HG02610 (cell line): Measurements from ENCODE around the gene CNST.

Source experiments
- ATAC-seq: cut with Tn5 transposase; IDR thresholded peaks from one replicate; pipeline ENCODE4 v1.9.1; 2021; ENCODE audit warnings: mild to moderate bottlenecking, moderate library complexity; ENCODE audit not compliant: unreplicated experiment

Gene CNST

GRCh38 chr1:246566128-246566812 is at the start of gene CNST, which contains the start of gene TFB2M:
Gene CNST, plus strand, starts transcription at chr1:246566456. Its CDS starts 25,107 bp downstream, at chr1:246591563.
Gene TFB2M, minus strand, starts transcription at chr1:246566261. Its CDS starts 123 bp downstream, at chr1:246566138.
- peak; percentile 94 for ATAC-seq

DNA sequence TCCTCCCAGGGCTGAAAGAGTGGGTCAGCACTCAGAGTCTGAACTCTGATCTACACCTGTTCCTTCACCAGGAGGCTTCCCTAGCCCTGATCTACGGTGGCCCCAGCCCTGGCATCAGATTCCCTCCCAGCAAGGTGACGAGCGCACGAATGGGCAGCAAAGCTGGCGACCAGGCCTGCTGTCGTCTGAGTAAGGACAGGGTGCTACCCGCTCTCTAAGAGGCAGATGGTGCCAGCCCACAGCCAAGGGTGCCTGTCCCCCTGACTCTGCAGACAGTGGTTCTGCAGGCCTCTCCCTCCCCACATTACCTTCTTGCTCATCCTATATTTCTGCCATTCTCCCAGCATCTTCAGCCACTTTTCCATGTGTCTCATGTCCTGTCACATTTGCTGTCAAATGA is 48.9 kb upstream of the CNST start:
- no peak for ATAC-seq

DNA sequence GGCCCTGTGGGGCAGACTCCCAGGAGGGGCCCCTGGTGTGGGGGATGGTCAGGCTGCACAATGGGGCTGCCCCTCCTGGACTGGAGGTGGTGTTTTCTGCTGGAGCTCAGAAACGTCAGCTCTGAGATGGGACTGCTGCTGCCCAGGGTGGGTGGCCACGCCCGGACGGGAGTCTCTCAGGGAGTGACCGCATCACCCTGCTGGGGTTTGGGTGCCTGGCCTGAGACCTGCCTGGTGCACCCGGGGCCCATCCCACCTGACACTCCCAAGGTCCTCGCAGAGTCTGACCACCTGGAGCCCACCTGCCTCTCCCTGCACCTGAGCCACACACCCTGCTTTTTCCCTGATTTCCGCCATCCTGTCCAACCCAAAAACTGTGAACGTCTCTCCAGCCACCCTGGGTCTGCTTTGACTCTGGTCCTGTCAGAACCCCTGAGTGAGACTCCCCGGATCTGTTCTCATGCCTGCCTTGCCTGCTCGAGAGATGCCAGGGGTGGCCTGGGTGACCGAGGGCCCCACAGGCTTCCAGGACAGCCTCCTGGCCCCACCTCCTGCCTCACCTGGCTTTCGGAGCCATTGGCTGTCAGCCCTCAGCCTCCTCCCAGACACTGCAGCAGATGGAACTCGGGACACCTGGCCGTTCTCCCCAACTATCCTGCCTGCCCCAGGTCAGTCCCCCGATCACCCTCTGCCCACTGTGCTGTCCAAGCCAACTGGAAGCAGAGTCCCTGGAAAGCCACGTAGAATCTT is 47.6 kb upstream of the CNST start:
- no peak for ATAC-seq

- no peak for ATAC-seq
Observed at GRCh38 chr1:246519514-246519913, 46.7 kb upstream of the CNST start.

DNA sequence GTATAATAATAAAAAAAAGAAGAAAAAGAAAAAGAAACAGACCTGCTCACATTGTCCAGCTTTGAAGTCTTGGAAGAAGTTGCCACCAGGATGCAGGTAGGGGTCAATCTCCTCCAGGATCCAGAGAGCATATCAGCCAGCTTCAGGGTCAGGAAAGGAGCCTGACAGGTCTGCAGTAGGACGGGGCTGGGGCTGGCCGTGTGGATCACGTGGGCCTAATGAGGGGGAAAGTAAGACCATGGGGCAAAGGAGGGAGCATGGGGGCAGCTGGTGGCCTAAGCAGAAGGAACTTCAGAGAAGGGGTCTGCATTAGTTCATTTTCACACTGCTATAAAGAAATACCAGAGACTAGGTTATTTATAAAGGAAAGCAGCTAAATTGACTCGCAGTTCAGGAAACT is 39.9 kb upstream of the CNST start:
- no peak for ATAC-seq

GRCh38 chr1:246526915-246527314 is 39.3 kb upstream of the CNST start:
- no peak for ATAC-seq

DNA sequence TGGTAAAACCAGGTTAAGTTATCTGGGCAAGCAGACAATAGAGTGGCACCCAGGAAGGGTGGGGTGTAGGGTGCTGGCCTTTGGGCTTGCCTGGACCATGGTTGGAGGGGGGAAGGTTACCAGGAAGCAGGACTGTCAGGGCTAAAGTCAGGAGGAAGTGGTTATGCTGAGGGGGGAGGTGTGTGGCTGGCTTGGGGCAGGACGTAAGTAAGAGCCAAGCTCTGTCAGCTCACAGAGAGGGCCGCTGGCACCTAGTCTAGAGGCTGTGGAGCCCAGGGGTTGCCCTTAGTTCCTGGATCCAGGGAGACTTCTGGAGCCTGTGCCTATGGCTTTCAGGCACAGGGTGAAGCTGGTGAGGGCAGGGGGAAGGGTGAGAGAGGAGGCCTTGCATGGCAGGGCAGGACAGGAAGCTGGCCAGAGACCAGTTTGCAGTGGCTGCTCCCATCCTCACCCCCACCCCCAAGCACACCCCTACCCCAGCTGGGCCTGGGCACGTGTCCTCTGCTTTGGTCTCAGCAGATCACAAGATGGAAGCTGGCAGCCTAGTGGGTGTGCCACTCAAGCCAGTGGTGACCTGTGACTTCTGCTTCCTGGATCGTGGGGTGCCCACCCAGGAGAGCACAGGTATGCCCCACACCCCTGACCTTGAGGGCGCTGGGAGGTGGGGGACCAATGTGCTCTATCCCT is 38.7 kb upstream of the CNST start:
- no peak for ATAC-seq

DNA sequence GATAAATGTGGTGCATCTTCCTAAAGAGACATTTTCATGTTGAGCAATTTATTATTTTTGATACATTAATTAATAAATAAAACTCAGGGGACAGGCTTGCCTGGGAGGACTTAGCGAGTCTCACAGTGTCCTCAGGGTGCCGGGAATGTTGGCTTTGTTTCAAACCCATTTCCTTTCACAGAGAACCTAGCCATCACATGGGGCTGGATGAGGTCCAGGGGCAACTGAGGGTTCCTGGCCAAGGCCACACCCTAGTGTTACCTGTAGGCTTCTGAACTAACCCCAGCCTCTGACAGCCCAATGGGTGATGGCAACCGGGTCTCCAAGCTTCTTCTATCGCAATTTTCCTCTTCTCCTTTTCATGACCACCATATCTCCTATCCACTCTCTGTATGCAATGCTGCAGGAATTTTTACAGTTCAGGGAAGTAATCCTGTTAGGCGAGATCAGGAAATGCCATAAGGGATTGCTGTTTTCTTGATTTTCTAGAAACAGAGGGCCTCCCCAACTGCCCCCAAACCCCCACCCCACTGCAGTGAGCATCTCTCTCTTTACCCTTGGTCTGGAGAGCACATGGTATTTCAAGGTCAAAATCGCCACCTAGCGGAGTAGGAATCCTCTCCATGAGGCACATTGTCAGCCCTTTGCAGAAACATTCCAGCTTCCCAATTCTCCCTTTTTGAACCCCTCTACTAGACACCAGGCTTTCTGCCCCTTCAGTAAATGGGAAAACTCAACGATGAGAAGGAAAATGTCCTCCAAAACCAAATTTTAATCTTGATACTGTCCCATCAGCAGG is 37.1 kb upstream of the CNST start:
- ATAC-seq = no peak

- no peak for ATAC-seq
Observed at GRCh38 chr1:246530482-246530881, 35.8 kb upstream of the CNST start.

DNA sequence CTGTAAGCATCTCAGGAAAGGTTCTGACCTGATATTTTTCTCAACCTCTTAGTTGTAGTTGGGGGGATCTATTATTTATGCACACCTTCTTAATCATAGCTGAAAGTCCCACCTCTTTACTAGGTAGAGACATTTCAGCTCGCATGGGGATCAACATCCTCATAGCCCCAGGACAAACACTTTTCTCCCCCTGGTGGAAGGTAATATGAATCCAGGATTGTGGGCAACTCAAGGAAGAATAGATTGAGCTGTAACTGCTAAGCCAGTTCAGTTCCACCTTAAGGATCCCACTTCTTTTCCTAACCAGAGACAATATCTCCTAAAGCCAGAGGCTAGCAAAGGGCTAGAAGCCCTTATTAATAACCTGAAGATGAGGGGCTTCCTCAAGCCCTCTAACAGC is 33.7 kb upstream of the CNST start:
- no peak for ATAC-seq

- no peak for ATAC-seq
Observed at GRCh38 chr1:246533371-246533905, 32.8 kb upstream of the CNST start.

DNA sequence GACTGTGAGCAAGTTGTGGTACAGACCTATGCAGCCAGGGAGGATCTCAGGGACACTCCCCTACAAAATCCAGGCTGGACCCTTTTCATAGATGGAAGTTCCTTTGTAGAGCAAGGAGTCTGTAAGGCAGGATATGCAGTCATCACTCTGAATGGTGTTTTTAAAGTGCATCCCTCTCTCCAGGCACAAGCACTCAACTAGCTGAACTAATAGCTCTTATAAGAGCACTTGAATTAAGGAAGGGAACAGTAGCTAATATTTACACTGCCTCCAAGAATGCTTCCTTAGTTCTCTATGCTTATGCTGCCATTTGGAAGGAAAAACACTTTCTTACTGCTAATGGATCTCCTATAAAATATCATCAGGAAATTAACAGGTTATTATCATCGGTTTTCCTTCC is 32.1 kb upstream of the CNST start:
- ATAC-seq = no peak

GRCh38 chr1:246537441-246537840 is 28.8 kb upstream of the CNST start:
- ATAC-seq = no peak

DNA sequence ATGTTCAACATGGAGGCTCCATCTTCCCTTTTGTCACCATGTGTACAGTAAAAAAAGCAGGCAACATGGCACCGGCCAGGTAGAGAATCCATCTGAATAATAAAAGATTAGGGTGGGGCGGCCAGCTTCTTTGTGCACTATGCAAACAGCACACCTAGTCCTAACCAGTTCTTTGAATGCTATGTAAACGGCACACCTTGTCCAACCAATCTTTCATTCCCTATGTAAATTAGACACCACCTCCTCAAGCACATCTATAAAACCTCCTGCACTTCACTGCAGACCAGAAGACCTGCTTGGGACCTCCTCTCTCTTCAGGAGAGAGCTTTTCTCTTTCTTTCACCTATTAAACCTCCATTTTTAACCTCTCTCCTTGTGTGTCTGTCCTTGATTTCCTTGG is 28.4 kb upstream of the CNST start:
- no peak for ATAC-seq

DNA sequence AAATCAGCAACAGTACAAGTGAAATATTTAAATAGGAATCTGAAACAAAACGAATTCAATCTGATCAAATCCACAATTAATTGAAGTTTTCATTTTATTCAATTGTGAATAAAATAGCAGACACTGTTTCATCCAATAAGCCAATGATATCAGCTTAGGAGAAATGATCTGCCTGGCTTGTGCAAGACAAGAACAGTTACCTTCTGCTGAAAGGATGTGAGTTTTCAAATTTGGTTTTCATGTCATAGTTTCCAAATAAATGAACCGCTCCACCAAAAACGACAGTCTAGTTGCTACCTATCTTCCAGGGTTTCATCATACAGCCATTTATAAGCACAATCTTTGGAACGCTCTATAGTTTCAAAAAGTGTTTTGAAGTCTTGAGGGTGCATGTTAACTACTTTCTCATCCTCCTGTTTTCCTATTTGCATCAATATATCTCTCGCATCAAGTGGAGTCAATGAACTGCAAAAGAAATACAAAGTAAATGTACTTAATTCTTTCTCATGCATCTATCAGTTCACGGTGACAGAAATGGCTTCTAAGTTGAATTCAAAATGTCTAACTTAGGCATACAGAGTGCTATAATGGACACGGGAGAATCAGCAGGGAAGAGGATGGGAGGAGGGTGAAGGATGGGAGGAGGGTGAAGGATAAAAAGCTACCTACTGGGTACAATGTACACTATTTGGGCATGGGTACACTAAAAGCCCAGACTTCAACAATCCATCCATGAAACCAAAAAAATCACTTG is 25.3 kb upstream of the CNST start:
- no peak for ATAC-seq

- no peak for ATAC-seq
Observed at GRCh38 chr1:246544001-246544400, 22.3 kb upstream of the CNST start.

- ATAC-seq = no peak
Observed at GRCh38 chr1:246549665-246550064, 16.6 kb upstream of the CNST start.

DNA sequence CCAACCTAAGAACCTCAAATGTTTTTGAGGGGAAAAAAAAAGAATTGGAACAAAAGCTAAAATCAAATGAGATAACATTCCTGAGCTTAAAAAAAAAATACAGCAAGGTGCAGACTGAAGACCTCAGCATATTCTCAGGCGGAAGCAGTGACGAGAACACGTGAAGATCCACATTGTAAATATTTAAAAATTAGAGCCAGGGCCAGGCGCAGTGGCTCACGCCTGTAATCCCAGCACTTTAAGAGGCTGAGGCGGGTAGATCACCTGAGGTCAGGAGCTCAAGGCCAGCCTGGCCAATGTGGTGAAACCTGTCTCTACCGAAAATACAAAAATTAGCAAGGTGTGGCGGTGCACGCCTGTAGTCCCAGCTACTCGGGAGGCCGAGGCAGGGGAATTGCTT is 15.9 kb upstream of the CNST start:
- ATAC-seq = no peak

DNA sequence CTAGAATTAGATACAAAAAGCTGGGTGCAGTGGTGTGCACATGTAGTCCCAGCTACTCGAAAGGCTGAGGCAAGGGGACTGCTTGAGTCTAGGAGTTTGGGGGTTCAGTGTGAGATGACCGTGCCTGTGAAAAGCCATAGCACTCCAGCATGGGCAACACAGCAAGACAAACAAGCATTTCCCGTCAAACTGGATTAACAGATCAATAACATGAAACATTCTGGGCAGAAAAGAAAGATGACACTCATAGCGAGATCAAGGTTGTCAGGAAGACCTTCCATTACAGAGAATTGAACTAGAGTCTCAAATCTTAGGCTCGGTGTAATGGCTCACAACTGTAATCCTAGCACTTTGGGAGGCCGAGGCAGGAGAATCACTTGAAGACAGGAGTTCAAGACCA is 14.1 kb upstream of the CNST start:
- no peak for ATAC-seq

DNA sequence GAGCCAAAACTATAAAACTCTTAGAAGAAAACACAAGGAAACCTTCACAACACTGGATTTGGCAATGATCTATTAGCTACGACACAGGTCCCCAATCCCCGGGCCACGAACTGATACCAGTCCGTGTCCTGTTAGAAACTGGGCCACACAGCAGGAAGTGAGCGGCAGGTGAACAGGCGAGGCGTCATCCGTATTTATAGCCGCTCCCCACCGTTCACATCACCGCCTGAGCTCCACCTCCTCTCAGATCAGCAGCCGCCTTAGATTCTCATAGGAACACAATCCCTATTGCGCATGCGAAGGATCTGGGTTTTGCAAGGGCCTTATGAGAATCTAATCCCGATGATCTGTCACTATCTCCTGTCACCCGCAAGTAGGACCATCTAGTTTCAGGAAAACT is 12.1 kb upstream of the CNST start:
- ATAC-seq = no peak
